Stimulated activated CD8-positive, alpha-beta memory T cell treated with anti-CD3 and anti-CD28 coated beads, Interleukin-2, amount 100 ng/mL, for 48 hours (primary cell): ENCODE data around the gene MNS1.
"Not testable (repeated sequence)": the region's sequence is repeated elsewhere in the genome, so short reads cannot be mapped to it uniquely, and the experiment has no call there.

Source experiments
- DNase-seq, 2 donors: peaks; one replicate each; pipeline ENCODE4 v3.0.0-alpha.2; 2020; ENCODE audit warnings: low read depth in 2 of 2

MNS1 gene

DNA sequence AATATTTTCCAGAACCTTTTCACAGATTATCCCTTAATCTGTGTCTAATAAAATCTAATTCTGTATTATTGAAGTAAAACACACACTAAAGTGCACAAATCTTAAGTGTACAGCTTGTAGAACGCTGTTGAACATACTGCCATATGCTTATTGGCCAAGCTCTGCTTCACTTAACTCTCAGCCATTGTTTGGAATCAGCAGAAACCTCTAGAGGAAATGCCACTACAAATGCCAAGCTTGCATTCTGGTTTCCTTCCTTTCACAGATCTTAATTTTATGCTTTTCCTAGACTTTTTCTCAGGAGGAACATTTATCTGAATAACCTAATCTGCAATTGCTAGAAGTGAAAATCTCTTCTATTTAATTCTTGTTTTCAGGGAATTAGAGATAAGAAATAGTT lies 10.1 kb downstream of the MNS1 start:
- DNase-seq, result no peak

- DNase-seq, result no peak
These were observed 19.2 kb downstream of the MNS1 start for GRCh38 chr15:56445746-56446145.

DNA sequence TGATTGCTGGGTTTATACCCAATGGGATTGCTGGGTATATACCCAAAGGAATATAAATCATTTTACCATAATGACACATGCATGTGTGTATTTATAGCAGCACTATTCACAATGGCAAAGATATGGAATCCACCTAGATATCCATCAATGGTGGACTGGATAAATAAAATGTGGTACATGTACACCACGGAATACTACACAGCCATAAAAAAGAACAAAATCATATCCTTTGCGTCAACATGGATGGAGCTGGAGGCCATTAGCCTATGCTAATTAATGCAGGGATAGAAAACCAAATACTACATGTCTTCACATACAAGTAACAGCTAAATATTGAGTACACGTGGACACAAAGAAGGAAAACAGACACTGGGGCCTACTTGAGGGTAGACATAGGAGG lies 22.6 kb downstream of the MNS1 start:
- no peak for DNase-seq

GRCh38 chr15:56440214-56440770 lies 24.6 kb downstream of the MNS1 start:
- no peak for DNase-seq

- no peak for DNase-seq
These were observed 32.6 kb downstream of the MNS1 start for GRCh38 chr15:56432304-56432703.

GRCh38 chr15:56428821-56429458 lies 36.0 kb downstream of the MNS1 start:
- no peak for DNase-seq

DNA sequence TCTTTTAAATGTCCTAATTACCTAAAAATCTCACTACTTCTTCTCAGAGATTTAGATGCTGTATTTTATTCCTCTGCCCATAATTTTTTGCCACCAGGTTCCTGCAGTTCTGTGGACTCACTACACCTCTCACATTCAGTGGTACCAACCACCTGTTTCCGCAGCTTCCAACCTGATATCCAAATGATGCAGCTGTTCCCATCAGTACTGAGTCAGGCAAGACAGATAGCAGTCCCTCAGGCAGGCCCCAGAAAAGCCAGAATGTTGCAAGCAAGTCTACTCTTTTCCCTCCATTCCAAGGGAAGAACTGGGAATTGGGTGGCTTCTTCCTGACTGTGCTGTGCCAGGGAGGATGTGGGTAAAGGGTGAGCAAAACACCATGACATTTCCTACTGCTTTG lies 39.0 kb downstream of the MNS1 start:
- no peak for DNase-seq

DNA sequence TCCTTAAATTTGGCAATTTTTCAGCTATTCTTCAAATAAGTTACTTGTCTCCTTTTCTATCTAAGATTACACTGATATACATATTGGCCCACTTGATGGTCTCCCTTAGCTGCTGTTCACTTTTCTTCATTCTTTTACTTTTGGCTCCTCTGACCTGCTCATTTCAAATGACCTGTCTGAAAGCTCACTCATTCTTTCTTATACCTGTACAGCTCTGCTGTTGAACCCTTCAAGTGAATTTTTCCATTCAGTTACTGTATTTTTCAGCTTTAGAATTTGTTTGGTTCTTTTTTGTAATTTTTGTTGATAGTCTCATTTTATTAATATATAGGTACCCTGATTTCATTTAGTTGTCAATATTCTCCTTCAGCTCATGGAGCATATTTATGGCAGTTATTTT lies 39.7 kb downstream of the MNS1 start:
- DNase-seq, result no peak

- DNase-seq, result not testable (repeated sequence)
These were observed 51.7 kb downstream of the MNS1 start for GRCh38 chr15:56413114-56413733.

GRCh38 chr15:56411122-56411749 lies 53.7 kb downstream of the MNS1 start:
- DNase-seq, result no peak

- DNase-seq, result no peak
These were observed 54.2 kb downstream of the MNS1 start for GRCh38 chr15:56410721-56411120.

- not testable (repeated sequence) for DNase-seq
These were observed 65.7 kb downstream of the MNS1 start for GRCh38 chr15:56399209-56399608.

GRCh38 chr15:56397325-56397724 lies 67.6 kb downstream of the MNS1 start:
- not testable (repeated sequence) for DNase-seq

DNA sequence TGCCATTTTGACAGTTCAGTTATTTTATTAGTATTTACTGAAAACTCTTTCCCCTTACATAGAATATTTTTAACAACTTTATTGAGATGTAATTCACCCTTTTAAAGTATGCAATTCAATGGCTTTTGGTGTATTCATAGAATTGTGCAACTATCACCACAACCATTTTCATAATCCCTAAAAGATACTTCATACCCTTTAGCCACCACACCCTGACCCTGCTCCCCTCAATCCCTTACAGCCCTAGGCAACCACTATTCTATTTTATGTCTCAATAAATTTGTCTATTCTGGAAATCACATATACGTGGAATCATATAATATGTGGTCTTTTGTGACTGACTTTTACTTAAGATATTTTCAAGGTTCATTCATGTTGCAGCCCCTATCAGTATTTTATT lies 70.0 kb downstream of the MNS1 start:
- no peak for DNase-seq

DNA sequence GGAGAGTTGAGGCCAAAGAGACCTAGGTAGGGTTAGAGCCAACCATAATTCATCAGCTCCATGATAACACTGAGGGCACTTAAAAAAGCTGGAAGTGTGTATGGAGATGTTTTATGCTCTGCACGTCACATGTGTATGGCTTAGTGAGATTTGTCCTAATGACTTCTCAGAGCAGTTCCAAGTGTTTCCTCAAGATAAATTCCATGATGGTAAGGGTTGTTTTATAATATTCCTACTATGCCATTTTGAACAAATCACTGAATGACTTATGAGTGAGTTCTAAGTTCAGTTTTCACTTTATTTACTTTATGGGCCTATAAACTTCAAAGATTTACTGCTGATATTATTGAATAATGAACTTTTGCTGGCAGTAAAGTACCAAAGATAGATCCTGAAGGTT lies 71.7 kb downstream of the MNS1 start:
- no peak for DNase-seq

GRCh38 chr15:56390739-56391267 lies 74.1 kb downstream of the MNS1 start:
- no peak for DNase-seq

- no peak for DNase-seq
These were observed 79.0 kb downstream of the MNS1 start for GRCh38 chr15:56385908-56386307.

- no peak for DNase-seq
These were observed 81.9 kb downstream of the MNS1 start for GRCh38 chr15:56383010-56383409.
